ENCODE data around the gene SDK1.

SDK1 gene

GRCh38 chr7:3787717-3788264 is 486.7 kb downstream of the SDK1 start:
- DNase-seq (ENCODE audit: low read depth): no peak
- 0 out of 2 replicates have a peak, but pooled peaks have one; percentile 6 for TF ChIP-seq CTCF (IDR thresholded peaks at IDR 0.05; ENCODE audit: control insufficient read depth, extremely low read depth, insufficient read depth)
- no peak overlapping the region for H3K4me3 ChIP-seq (ENCODE audit: low read depth, low read length)

GRCh38 chr7:3790803-3791202 is 489.8 kb downstream of the SDK1 start:
- H3K4me3 ChIP-seq (ENCODE audit: low read depth, low read length): no peak overlapping the region
- TF ChIP-seq CTCF (IDR thresholded peaks at IDR 0.05; ENCODE audit: control insufficient read depth, extremely low read depth, insufficient read depth): no peak
- no peak for DNase-seq (ENCODE audit: low read depth)

- no peak for DNase-seq (ENCODE audit: low read depth)
- no peak for TF ChIP-seq CTCF (IDR thresholded peaks at IDR 0.05; ENCODE audit: control insufficient read depth, extremely low read depth, insufficient read depth)
- no peak overlapping the region for H3K4me3 ChIP-seq (ENCODE audit: low read depth, low read length)
Measured at GRCh38 chr7:3791327-3791726, 490.3 kb downstream of the SDK1 start.

- H3K4me3 ChIP-seq (ENCODE audit: low read depth, low read length): no peak overlapping the region
- no peak for DNase-seq (ENCODE audit: low read depth)
- TF ChIP-seq CTCF (IDR thresholded peaks at IDR 0.05; ENCODE audit: control insufficient read depth, extremely low read depth, insufficient read depth): no peak
Measured at GRCh38 chr7:3795141-3795540, 494.1 kb downstream of the SDK1 start.

- no peak overlapping the region for H3K4me3 ChIP-seq (ENCODE audit: low read depth, low read length)
- no peak for DNase-seq (ENCODE audit: low read depth)
- TF ChIP-seq CTCF (IDR thresholded peaks at IDR 0.05; ENCODE audit: control insufficient read depth, extremely low read depth, insufficient read depth): no peak
Measured at GRCh38 chr7:3795781-3796180, 494.7 kb downstream of the SDK1 start.

GRCh38 chr7:3805151-3805550 is 504.1 kb downstream of the SDK1 start:
- DNase-seq (ENCODE audit: low read depth): no peak

More at GRCh38 chr7:3805151-3805550, 504.1 kb downstream of the SDK1 start:
- no peak overlapping the region for H3K4me3 ChIP-seq (ENCODE audit: low read depth, low read length)
- TF ChIP-seq CTCF (IDR thresholded peaks at IDR 0.05; ENCODE audit: control insufficient read depth, extremely low read depth, insufficient read depth): no peak
